Measurements from ENCODE around the gene MLLT3.

The MLLT3 gene

DNA sequence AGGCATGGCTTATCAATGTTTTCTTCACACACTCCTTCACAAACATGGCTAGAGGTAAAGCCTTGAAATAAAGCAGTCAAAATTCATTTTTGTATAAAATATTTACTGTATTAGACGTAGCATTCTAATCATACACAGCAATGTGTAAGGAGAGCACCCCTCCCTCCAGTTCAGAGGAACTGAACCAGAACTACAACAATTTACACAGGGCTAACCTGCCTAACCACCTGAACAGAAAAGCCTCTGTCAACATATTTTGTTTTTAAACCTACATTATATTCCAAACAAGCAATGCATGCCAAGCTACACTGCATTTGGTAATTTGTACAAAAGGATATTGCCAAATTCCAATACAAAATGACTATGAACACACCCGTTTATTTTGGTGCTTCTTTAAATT is 41.6 kb downstream of the MLLT3 start:
- ATAC-seq (replicated peaks; ENCODE audit: extremely low read depth, poor library complexity, severe bottlenecking) (no peak), DNase-seq (ENCODE audit: low spot score in 2 of 2) (no peak)
- peaks cover 5% of the 10 kb centered on the region for H3K36me3 Mint-ChIP-seq (ENCODE audit: insufficient read depth)
- H3K4me3 Mint-ChIP-seq = no peak overlapping the region
- no peaks in the 10 kb centered on the region for H3K27me3 Mint-ChIP-seq
- H3K9me3 Mint-ChIP-seq = peaks cover 4% of the 10 kb centered on the region
- H3K27ac Mint-ChIP-seq (ENCODE audit: low read depth) = no peak overlapping the region
- peaks cover 66% of the 10 kb centered on the region for H3K4me1 Mint-ChIP-seq

- peaks cover 65% of the 10 kb centered on the region for H3K4me1 Mint-ChIP-seq
- H3K4me3 Mint-ChIP-seq = no peak overlapping the region
- no peaks in the 10 kb centered on the region for H3K27me3 Mint-ChIP-seq
- ATAC-seq (replicated peaks; ENCODE audit: extremely low read depth, poor library complexity, severe bottlenecking) = no peak
- H3K36me3 Mint-ChIP-seq (ENCODE audit: insufficient read depth) = peaks cover 5% of the 10 kb centered on the region
- no peak for DNase-seq (ENCODE audit: low spot score in 2 of 2)
- H3K27ac Mint-ChIP-seq (ENCODE audit: low read depth) = no peak overlapping the region
- H3K9me3 Mint-ChIP-seq = peaks cover 4% of the 10 kb centered on the region
Measured at GRCh38 chr9:20579524-20580314, 42.6 kb downstream of the MLLT3 start.

DNA sequence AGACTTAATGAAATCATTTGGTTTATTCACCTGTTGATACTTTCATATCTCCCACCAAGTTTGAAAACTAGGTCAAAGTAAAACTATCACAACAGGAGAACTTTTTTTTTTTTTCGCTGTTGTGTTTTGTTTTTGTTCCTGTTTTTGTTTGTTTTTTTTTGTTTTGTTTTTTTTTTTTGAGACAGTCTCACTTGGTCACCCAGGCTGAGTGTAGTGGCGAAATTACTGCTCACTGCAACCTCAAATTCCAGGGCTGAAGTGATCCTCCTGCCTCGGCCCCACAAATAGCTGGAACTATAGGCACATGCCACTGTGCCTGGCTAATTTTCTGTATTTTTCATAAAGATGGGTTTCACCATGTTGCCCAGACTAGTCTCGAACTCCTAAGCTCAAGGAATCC is 49.3 kb downstream of the MLLT3 start:
- H3K36me3 Mint-ChIP-seq (ENCODE audit: insufficient read depth) = no peaks in the 10 kb centered on the region
- H3K9me3 Mint-ChIP-seq = peaks cover 4% of the 10 kb centered on the region
- no peaks in the 10 kb centered on the region for H3K27me3 Mint-ChIP-seq
- H3K4me1 Mint-ChIP-seq = peaks cover 49% of the 10 kb centered on the region
- H3K27ac Mint-ChIP-seq (ENCODE audit: low read depth) = no peak overlapping the region
- H3K4me3 Mint-ChIP-seq = no peak overlapping the region
- no peak for DNase-seq (ENCODE audit: low spot score in 2 of 2)
- ATAC-seq (replicated peaks; ENCODE audit: extremely low read depth, poor library complexity, severe bottlenecking) = no peak

DNA sequence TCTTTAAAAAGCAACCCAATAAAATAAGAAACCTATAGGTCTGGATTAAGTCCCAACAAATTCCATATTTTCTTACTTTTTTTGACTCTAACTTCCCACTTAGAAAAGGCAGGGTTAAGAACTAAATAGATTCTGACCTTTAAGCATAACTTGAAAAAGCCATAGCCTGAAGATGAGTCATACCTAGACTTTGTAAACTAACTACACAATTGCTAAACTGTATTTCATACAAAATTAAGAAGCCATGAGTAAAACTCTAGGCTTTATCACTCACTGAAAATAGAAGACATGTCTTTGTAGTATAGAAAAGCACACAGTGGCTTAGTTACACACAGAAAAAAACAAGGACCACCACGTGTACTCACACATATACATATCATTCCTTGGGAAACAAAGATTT is 51.5 kb downstream of the MLLT3 start:
- ATAC-seq (replicated peaks; ENCODE audit: extremely low read depth, poor library complexity, severe bottlenecking) (no peak), DNase-seq (ENCODE audit: low spot score in 2 of 2) (no peak)
- Mint-ChIP-seq H3K36me3 (ENCODE audit: insufficient read depth) (no peaks in the 10 kb centered on the region), H3K9me3 (no peaks in the 10 kb centered on the region), H3K27me3 (no peaks in the 10 kb centered on the region), H3K27ac (ENCODE audit: low read depth) (no peak overlapping the region), H3K4me1 (peaks cover 55% of the 10 kb centered on the region), H3K4me3 (no peak overlapping the region)

DNA sequence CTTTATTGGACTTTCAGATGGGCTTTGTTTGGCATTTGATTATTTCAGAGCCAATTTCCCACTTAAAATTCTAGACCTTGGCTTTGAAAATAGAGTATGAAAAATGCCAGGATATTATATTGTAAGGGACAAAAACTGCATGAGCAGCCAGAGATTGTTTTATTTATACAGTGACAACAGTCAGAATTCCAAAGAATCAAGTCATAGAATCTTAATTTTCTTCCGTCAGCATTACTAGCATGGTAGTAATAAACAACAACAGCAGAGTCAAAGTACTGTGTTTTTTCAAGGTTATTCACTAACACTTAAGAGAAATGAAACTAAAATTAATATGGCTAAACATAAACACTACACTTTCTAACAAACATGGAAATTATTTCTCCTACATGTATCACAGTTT is 52.2 kb downstream of the MLLT3 start:
- ATAC-seq (replicated peaks; ENCODE audit: extremely low read depth, poor library complexity, severe bottlenecking) (no peak), DNase-seq (ENCODE audit: low spot score in 2 of 2) (no peak)
- H3K27ac Mint-ChIP-seq (ENCODE audit: low read depth) = no peak overlapping the region
- H3K27me3 Mint-ChIP-seq = no peaks in the 10 kb centered on the region
- H3K36me3 Mint-ChIP-seq (ENCODE audit: insufficient read depth) = no peaks in the 10 kb centered on the region
- no peaks in the 10 kb centered on the region for H3K9me3 Mint-ChIP-seq
- H3K4me3 Mint-ChIP-seq = no peak overlapping the region
- peaks cover 58% of the 10 kb centered on the region for H3K4me1 Mint-ChIP-seq

GRCh38 chr9:20569525-20569924 is 52.8 kb downstream of the MLLT3 start:
- H3K4me1 Mint-ChIP-seq = peaks cover 58% of the 10 kb centered on the region
- H3K4me3 Mint-ChIP-seq = no peak overlapping the region
- no peaks in the 10 kb centered on the region for H3K27me3 Mint-ChIP-seq
- no peak for DNase-seq (ENCODE audit: low spot score in 2 of 2)
- H3K9me3 Mint-ChIP-seq = no peaks in the 10 kb centered on the region
- ATAC-seq (replicated peaks; ENCODE audit: extremely low read depth, poor library complexity, severe bottlenecking) = no peak
- H3K36me3 Mint-ChIP-seq (ENCODE audit: insufficient read depth) = no peaks in the 10 kb centered on the region
- no peak overlapping the region for H3K27ac Mint-ChIP-seq (ENCODE audit: low read depth)

DNA sequence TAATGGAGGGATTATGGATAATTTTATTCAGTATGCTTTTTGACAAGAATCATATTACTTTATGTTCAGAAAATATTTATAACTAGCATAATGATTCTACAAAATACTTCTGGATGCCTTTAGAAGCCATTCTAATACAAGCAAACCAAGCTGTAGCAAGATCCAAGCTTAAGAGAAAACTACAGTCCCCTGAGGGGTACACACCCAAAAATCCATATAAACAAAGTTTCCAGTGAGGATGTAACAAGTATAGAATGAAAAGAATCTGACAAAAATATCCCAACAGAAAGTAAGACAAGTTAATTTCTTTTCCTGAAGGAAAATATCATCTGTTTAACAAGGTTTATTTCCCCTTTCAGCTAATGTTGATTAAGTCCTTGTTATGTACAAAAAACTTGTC is 53.9 kb downstream of the MLLT3 start:
- Mint-ChIP-seq H3K4me3 (no peak overlapping the region), H3K27me3 (no peaks in the 10 kb centered on the region), H3K4me1 (peaks cover 66% of the 10 kb centered on the region), H3K27ac (ENCODE audit: low read depth) (no peak overlapping the region), H3K9me3 (no peaks in the 10 kb centered on the region), H3K36me3 (ENCODE audit: insufficient read depth) (no peaks in the 10 kb centered on the region)
- ATAC-seq (replicated peaks; ENCODE audit: extremely low read depth, poor library complexity, severe bottlenecking) (no peak), DNase-seq (ENCODE audit: low spot score in 2 of 2) (no peak)

DNA sequence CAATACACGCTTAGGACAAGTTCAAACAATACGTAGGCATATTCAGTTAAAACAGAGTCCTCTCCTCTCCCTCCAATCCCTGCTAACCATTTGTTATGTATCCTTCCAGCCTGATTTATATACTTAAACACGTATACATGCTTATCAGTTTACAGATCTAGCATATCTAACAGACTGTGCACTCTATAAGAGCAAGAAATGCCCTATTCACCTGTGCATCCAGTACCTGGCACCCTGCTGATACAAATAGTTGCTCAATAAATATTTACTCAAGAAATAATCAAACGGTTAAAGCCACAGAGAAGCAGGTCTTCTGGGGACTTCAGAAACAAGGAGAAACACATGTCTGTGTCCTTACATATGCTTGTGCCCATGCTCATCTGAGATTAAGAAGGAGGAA is 55.9 kb downstream of the MLLT3 start:
- no peak for ATAC-seq (replicated peaks; ENCODE audit: extremely low read depth, poor library complexity, severe bottlenecking)
- Mint-ChIP-seq H3K36me3 (ENCODE audit: insufficient read depth) (no peaks in the 10 kb centered on the region), H3K4me1 (peaks cover 78% of the 10 kb centered on the region), H3K4me3 (no peak overlapping the region), H3K27ac (ENCODE audit: low read depth) (no peak overlapping the region), H3K27me3 (no peaks in the 10 kb centered on the region), H3K9me3 (no peaks in the 10 kb centered on the region)
- DNase-seq (ENCODE audit: low spot score in 2 of 2) = no peak

- Mint-ChIP-seq H3K27ac (ENCODE audit: low read depth) (no peak overlapping the region), H3K36me3 (ENCODE audit: insufficient read depth) (no peaks in the 10 kb centered on the region), H3K4me3 (no peak overlapping the region), H3K9me3 (no peaks in the 10 kb centered on the region), H3K27me3 (no peaks in the 10 kb centered on the region), H3K4me1 (peaks cover 74% of the 10 kb centered on the region)
- DNase-seq (ENCODE audit: low spot score in 2 of 2) (no peak), ATAC-seq (replicated peaks; ENCODE audit: extremely low read depth, poor library complexity, severe bottlenecking) (no peak)
Measured at GRCh38 chr9:20564650-20565049, 57.6 kb downstream of the MLLT3 start.

GRCh38 chr9:20563917-20564316 is 58.4 kb downstream of the MLLT3 start:
- Mint-ChIP-seq H3K4me1 (peaks cover 72% of the 10 kb centered on the region), H3K4me3 (no peak overlapping the region), H3K27me3 (no peaks in the 10 kb centered on the region), H3K36me3 (ENCODE audit: insufficient read depth) (no peaks in the 10 kb centered on the region), H3K9me3 (no peaks in the 10 kb centered on the region), H3K27ac (ENCODE audit: low read depth) (no peak overlapping the region)
- no peak for ATAC-seq (replicated peaks; ENCODE audit: extremely low read depth, poor library complexity, severe bottlenecking)
- no peak for DNase-seq (ENCODE audit: low spot score in 2 of 2)

GRCh38 chr9:20562051-20562450 is 60.2 kb downstream of the MLLT3 start:
- ATAC-seq (replicated peaks; ENCODE audit: extremely low read depth, poor library complexity, severe bottlenecking) (peak; percentile 66), DNase-seq (ENCODE audit: low spot score in 2 of 2) (no peak)
- Mint-ChIP-seq H3K9me3 (no peaks in the 10 kb centered on the region), H3K27ac (ENCODE audit: low read depth) (no peak overlapping the region), H3K27me3 (no peaks in the 10 kb centered on the region), H3K4me1 (peaks cover 82% of the 10 kb centered on the region), H3K36me3 (ENCODE audit: insufficient read depth) (no peaks in the 10 kb centered on the region), H3K4me3 (no peak overlapping the region)

DNA sequence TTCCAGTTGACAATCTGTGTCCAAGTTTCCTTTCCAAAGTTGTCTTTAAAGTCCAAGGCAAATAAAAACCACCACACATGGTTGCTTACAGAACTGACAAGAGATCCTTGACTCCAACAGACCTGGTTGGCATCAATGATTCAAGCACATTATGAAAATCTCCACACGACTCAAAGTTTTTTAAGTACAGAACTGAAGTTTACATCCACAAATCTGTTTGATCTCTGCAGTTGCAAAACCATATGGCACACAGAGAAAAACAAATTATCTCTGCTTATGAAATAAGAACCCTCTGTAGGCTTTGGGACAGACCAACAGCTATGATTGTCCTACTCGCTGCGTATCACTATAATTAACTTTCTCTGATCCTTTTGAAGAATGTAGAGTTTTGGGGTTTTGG is 60.8 kb downstream of the MLLT3 start:
- no peak for DNase-seq (ENCODE audit: low spot score in 2 of 2)
- no peak overlapping the region for H3K4me3 Mint-ChIP-seq
- ATAC-seq (replicated peaks; ENCODE audit: extremely low read depth, poor library complexity, severe bottlenecking) = no peak
- no peaks in the 10 kb centered on the region for H3K9me3 Mint-ChIP-seq
- H3K27me3 Mint-ChIP-seq = no peaks in the 10 kb centered on the region
- no peaks in the 10 kb centered on the region for H3K36me3 Mint-ChIP-seq (ENCODE audit: insufficient read depth)
- H3K27ac Mint-ChIP-seq (ENCODE audit: low read depth) = no peak overlapping the region
- H3K4me1 Mint-ChIP-seq = peaks cover 81% of the 10 kb centered on the region

GRCh38 chr9:20559231-20559890 is 62.9 kb downstream of the MLLT3 start:
- H3K27me3 Mint-ChIP-seq = no peaks in the 10 kb centered on the region
- ATAC-seq (replicated peaks; ENCODE audit: extremely low read depth, poor library complexity, severe bottlenecking) (no peak), DNase-seq (ENCODE audit: low spot score in 2 of 2) (no peak)
- no peak overlapping the region for H3K27ac Mint-ChIP-seq (ENCODE audit: low read depth)
- H3K36me3 Mint-ChIP-seq (ENCODE audit: insufficient read depth) = no peaks in the 10 kb centered on the region
- H3K9me3 Mint-ChIP-seq = no peaks in the 10 kb centered on the region
- H3K4me1 Mint-ChIP-seq = peaks cover 77% of the 10 kb centered on the region
- no peak overlapping the region for H3K4me3 Mint-ChIP-seq

Data from central memory CD8-positive, alpha-beta T cell (primary cell).